NCI-H82 treated with DMSO at 0.1 percent for 48 hours (cell line): ENCODE results near the gene ANKRD11.

Source experiments
- DNase-seq: peaks from one replicate; lab custom pipeline; 2025; ENCODE audit not compliant: unreplicated experiment; lab: John Stamatoyannopoulos, UW

The ANKRD11 gene

GRCh38 chr16:89490439-89491237, at the start of gene ANKRD11:
TSS of gene ANKRD11 (minus strand) at chr16:89490561. CDS start at chr16:89317019, 173,542 bp downstream.
- peak; percentile 97 for DNase-seq

GRCh38 chr16:89538286-89538685, 47.9 kb upstream of the ANKRD11 start:
- DNase-seq, result no peak

DNA sequence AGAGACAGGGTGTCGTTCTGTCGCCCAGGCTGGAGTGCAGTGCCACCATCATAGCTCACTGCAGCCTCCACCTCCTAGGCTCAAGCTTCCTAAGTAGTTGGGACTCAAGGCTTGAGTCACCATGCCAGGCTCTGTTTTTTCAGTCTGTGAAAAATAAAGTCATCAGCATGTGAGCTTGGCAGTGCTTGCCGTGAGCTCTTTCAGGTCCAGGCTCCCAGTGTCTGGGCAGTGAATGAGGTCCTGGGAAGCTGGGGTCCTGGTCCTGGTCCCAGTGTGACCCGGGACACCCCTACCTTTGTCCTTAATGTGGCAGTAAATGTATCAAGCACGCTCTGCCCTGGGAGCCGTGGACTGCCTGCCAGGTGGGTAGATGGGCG, 47.2 kb upstream of the ANKRD11 start:
- no peak for DNase-seq

GRCh38 chr16:89536886-89537548, 46.7 kb upstream of the ANKRD11 start:
- no peak for DNase-seq

- no peak for DNase-seq
Observed at GRCh38 chr16:89536371-89536770, 46.0 kb upstream of the ANKRD11 start.

GRCh38 chr16:89534252-89534756, 43.9 kb upstream of the ANKRD11 start:
- DNase-seq, result no peak

- no peak for DNase-seq
Observed at GRCh38 chr16:89531821-89532526, 41.6 kb upstream of the ANKRD11 start.

DNA sequence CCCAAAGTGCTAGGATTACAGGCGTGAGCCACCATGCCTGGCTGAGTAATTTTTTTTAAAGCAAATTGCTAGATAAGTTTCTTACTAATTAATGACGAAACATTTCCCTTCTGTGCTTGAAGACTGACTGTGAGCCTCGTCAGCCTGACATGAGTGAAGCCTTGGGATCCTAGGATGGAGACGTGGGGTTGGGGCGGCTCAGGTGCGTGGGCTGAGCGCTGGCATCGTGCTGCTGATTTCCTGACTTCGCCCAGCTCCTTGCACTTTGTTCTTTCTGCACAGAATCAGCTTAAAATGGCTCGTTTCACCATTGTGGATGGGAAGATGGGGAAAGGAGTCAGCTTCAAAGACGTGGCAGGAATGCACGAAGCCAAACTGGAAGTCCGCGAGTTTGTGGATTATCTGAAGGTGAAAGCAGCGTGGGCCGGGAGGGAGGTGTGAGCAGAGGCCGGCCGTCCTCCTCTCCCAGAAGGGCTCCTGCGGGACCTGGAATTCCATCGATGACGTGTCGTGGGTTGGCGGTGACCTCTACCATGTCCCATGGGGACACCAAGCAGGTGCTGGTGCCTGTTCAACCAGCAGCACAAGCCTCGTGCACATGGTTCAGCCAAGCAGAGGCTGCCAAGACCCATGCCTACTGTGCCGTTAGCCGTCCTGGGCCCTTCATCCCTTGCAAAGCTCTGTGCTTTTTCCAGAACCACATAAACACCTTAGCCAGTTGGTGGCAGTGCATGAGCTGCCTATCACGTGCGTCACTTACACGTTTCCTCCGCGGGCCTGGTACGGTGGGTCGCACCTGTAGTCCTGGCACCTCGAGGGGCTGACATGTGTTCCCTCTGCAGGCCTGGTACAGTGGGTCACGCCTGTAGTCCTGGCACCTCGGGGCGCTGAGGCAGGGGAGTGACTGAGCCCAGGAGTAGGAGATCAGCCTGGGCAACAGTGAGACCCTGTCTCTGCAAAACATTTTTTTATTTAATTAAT, 40.3 kb upstream of the ANKRD11 start:
- no peak for DNase-seq

- DNase-seq, result no peak
Observed at GRCh38 chr16:89529097-89529496, 38.7 kb upstream of the ANKRD11 start.

GRCh38 chr16:89525146-89525913, 35.0 kb upstream of the ANKRD11 start:
- no peak for DNase-seq

GRCh38 chr16:89523680-89524344, 33.5 kb upstream of the ANKRD11 start:
- no peak for DNase-seq

- DNase-seq, result no peak
Observed at GRCh38 chr16:89522287-89522686, 31.9 kb upstream of the ANKRD11 start.

DNA sequence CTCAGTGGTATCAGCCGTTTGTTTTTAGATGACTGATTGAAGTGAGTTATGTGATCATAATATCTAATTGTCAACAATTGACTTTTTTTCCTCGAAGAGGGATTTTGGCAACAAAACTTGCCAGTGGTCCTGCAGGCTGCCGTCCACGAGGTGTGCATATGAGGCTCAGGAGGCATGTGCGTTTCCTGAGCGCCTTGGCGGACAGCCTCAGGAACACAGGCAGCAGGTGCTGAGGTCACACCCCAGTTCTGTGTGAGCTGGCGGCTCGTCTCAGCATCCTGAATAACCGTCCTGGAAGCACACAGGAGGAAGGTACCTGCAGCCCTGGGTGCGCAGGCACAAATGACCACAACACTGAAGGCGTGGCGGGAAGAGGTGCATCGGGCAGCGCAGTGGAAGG, 29.5 kb upstream of the ANKRD11 start:
- no peak for DNase-seq

GRCh38 chr16:89517128-89517527, 26.8 kb upstream of the ANKRD11 start:
- no peak for DNase-seq

DNA sequence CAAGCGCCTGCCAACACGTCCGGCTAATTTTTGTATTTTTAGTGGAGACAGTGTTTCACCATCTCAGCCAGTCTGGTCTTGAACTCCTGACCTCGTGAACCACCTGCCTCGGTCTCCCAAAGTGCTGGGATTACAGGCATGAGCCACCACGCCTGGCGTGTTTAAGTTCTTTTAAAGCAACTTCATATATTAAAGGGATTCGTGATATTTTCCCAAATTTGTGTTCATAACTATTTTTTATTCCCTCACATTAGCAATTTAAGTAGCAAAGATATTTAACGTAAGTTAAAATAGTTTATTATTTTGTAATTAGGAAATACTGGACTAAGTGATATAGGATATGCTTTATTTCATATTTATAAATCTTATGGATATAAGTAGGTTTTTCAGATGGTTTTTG, 22.1 kb upstream of the ANKRD11 start:
- no peak for DNase-seq

GRCh38 chr16:89511374-89511773, 21.0 kb upstream of the ANKRD11 start:
- no peak for DNase-seq

DNA sequence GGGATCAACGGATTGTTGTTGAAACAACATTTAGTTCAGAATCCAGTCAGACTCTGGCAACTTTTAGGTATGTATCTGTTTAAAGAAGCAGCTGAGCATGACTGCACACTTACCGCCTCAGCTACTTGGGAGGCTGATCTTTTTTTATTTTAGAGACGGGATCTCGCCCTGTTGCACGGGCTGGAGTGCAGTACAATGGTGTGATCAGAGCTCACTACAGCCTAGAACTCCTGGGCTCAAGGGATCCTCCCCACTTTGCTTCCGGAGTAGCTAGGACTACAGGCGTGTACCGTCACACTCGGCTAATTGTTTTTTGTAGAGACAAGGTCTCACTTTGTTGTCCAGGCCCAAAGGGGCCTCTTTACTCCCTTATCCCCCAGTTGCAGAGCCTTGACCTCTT, 20.2 kb upstream of the ANKRD11 start:
- DNase-seq, result no peak

DNA sequence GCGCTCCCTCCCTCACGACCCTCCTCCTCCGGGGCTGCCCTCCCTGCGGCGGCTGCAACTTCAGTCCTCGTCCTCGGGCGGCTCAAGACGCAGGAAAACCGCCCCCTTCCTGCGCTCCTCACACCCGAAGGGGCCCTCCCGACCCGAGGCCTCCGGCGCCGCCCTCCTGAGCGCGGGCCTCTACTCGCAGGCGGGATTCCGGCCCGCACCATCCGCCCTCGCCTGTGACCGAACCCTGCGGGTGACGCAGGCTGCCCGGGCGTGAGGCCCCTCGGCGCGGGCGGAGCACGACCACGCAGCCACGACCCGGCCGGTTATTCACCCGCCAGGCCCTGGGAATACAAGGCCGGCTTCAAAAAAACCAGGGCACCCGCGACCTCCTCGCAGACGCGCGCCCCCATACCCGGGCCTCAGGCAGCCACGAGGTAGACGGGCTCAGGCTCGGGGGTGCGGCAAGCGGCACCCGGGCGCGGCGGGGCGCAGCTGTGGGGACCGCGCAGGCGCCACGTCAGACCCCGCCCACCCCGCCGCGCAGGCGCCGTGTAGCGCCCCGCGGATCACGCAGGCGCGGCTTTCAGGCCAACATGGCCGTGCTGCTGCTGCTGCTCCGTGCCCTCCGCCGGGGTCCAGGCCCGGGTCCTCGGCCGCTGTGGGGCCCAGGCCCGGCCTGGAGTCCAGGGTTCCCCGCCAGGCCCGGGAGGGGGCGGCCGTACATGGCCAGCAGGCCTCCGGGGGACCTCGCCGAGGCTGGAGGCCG, 17.7 kb upstream of the ANKRD11 start, which contains the start of gene SPG7:
SPG7 (plus strand) TSS at position 570 of the 757 bp plus-strand sequence; CDS start at position 585, 15 bp downstream.
- peak; percentile 39 for DNase-seq
